HL-60 (cell line): Measurements from ENCODE around the gene TAS2R10.

Source experiments
- CTCF ChIP-seq: IDR thresholded peaks from one replicate; pipeline ENCODE4 v1.5.1; 2011; ENCODE audit warnings: low read length, control low read depth, inconsistent platforms; ENCODE audit not compliant: insufficient read depth
- GABPA ChIP-seq: IDR thresholded peaks from 2 replicates; pipeline ENCODE4 v1.6.1; 2012; ENCODE audit warnings: low read depth
- POLR2AphosphoS5 ChIP-seq: IDR thresholded peaks from 2 replicates; pipeline ENCODE4 v1.6.1; 2012; ENCODE audit warnings: low read depth
- REST ChIP-seq: IDR thresholded peaks from 2 replicates; pipeline ENCODE4 v1.6.1; 2012; ENCODE audit warnings: low read depth; ENCODE audit not compliant: insufficient replicate concordance

GRCh38 chr12:10826258-10826657 is at the start of gene TAS2R10:
- TF ChIP-seq CTCF (no peak), POLR2AphosphoS5 (no peak), GABPA (no peak), REST (no peak)
